GM19023 (cell line): Measurements from ENCODE around the gene TUBGCP2.
"Not testable (repeated sequence)": the region's sequence is repeated elsewhere in the genome, so short reads cannot be mapped to it uniquely, and the experiment has no call there.

ENCODE experiments used
- ATAC-seq: cut with Tn5 transposase; IDR thresholded peaks from one replicate; pipeline ENCODE4 v1.9.1; 2021; ENCODE audit warnings: mild to moderate bottlenecking, moderate library complexity; ENCODE audit not compliant: unreplicated experiment

TUBGCP2 gene

GRCh38 chr10:133325440-133326222 lies 17.0 kb upstream of the TUBGCP2 start:
- ATAC-seq: no peak

- no peak for ATAC-seq
These were observed 16.2 kb upstream of the TUBGCP2 start for GRCh38 chr10:133324857-133325260.

GRCh38 chr10:133324198-133324792 lies 15.6 kb upstream of the TUBGCP2 start:
- no peak for ATAC-seq

- not testable (repeated sequence) for ATAC-seq
These were observed 13.5 kb upstream of the TUBGCP2 start for GRCh38 chr10:133322064-133322709.

GRCh38 chr10:133320852-133321422 lies 12.3 kb upstream of the TUBGCP2 start:
- ATAC-seq: not testable (repeated sequence)

- ATAC-seq: peak; percentile 67
These were observed 9.9 kb upstream of the TUBGCP2 start for GRCh38 chr10:133318494-133319127.

GRCh38 chr10:133316732-133317131 lies 8.1 kb upstream of the TUBGCP2 start:
- ATAC-seq: no peak

GRCh38 chr10:133316266-133316665 lies 7.6 kb upstream of the TUBGCP2 start:
- ATAC-seq: no peak

GRCh38 chr10:133315847-133316246 lies 7.2 kb upstream of the TUBGCP2 start:
- ATAC-seq: no peak

GRCh38 chr10:133314911-133315310 lies 6.2 kb upstream of the TUBGCP2 start:
- ATAC-seq: no peak

GRCh38 chr10:133313192-133313591 lies 4.5 kb upstream of the TUBGCP2 start:
- ATAC-seq: no peak

GRCh38 chr10:133312769-133313145 lies 4.1 kb upstream of the TUBGCP2 start:
- no peak for ATAC-seq

- ATAC-seq: no peak
These were observed 3.5 kb upstream of the TUBGCP2 start for GRCh38 chr10:133312016-133312768.

- no peak for ATAC-seq
These were observed 2.9 kb upstream of the TUBGCP2 start for GRCh38 chr10:133311570-133311969.

GRCh38 chr10:133310789-133311188 lies 2.1 kb upstream of the TUBGCP2 start:
- no peak for ATAC-seq

- ATAC-seq: no peak
These were observed 1.7 kb upstream of the TUBGCP2 start for GRCh38 chr10:133310399-133310755.

GRCh38 chr10:133309720-133310398 lies 1.2 kb upstream of the TUBGCP2 start:
- ATAC-seq: no peak

GRCh38 chr10:133309100-133309719 lies 538 bp upstream of the TUBGCP2 start:
- peak; percentile 78 for ATAC-seq

- no peak for ATAC-seq
These were observed 774 bp downstream of the TUBGCP2 start for GRCh38 chr10:133307776-133308420.
